Activated naive CD8-positive, alpha-beta T cell treated with anti-CD3 and anti-CD28 coated beads, Interleukin-2, amount 10 ng/mL, durations not matched to agents 7 days and 5 days (primary cell): ENCODE data around the gene ZNF778. TPM values are rescaled to one million over a fixed set of nuclear protein-coding genes. Genes with fewer than 3 reads are reported as not detected.
"Not testable (repeated sequence)": the region's sequence is repeated elsewhere in the genome, so short reads cannot be mapped to it uniquely, and the experiment has no call there.

Experiments
- ATAC-seq: fragments of 150-1000 bp; cut with Tn5 transposase; one replicate; pipeline ENCODE4 v1.10.0; 2021; ENCODE audit warnings: low read depth, moderate library complexity
- POLR2A ChIA-PET: fragments of 350-600 bp; sonication (Branson Sonifier 250); formaldehyde crosslinking; loops from one replicate; lab custom pipeline; 2021; ENCODE audit warnings: antibody characterized with exemption; lab: Charles Lee
- DNase-seq: peaks from one replicate; pipeline ENCODE4 v3.0.0; 2021
- H3K27ac Mint-ChIP-seq: one replicate; pipeline ENCODE4 v1.8.0; 2022; ENCODE audit warnings: mild to moderate bottlenecking, mixed read lengths
- H3K27me3 Mint-ChIP-seq: one replicate; pipeline ENCODE4 v1.8.0; 2022; ENCODE audit warnings: mild to moderate bottlenecking, moderate library complexity, mixed read lengths
- H3K36me3 Mint-ChIP-seq: one replicate; pipeline ENCODE4 v1.8.0; 2021; ENCODE audit warnings: mild to moderate bottlenecking, mixed read lengths
- H3K4me1 Mint-ChIP-seq: one replicate; pipeline ENCODE4 v1.8.0; 2021; ENCODE audit warnings: mixed read lengths
- H3K4me3 Mint-ChIP-seq: one replicate; pipeline ENCODE4 v1.8.0; 2022; ENCODE audit warnings: mild to moderate bottlenecking, moderate library complexity, mixed read lengths
- H3K9me3 Mint-ChIP-seq: one replicate; pipeline ENCODE4 v1.8.0; 2021; ENCODE audit warnings: mixed read lengths
- total RNA-seq, 2 experiments: library from RNA; stranded (reverse); gene quantifications; one replicate each; pipeline ENCODE4 v1.2.3, GENCODE V29; 2021

ZNF778 gene
- total RNA-seq, 2 experiments from 2014 or later = 9.0 to 10.4 TPM

- peaks cover 10% of the 10 kb centered on the region for H3K9me3 Mint-ChIP-seq
- POLR2A ChIA-PET = no interaction called here
- no peak overlapping the region for H3K27ac Mint-ChIP-seq
- peaks cover 9% of the 10 kb centered on the region for H3K36me3 Mint-ChIP-seq
- H3K4me1 Mint-ChIP-seq = peaks cover 1% of the 10 kb centered on the region
- no peak for ATAC-seq
- no peak for DNase-seq
- peak overlapping the region; percentile 82 for H3K4me3 Mint-ChIP-seq
- peaks cover 2% of the 10 kb centered on the region for H3K27me3 Mint-ChIP-seq
Measured at GRCh38 chr16:89248196-89248982, 30.9 kb downstream of the ZNF778 start.

- Mint-ChIP-seq H3K4me1 (peaks cover 16% of the 10 kb centered on the region), H3K4me3 (no peak overlapping the region), H3K27me3 (peaks cover 27% of the 10 kb centered on the region), H3K27ac (no peak overlapping the region), H3K9me3 (peaks cover 10% of the 10 kb centered on the region), H3K36me3 (peaks cover 10% of the 10 kb centered on the region)
- DNase-seq (no peak), ATAC-seq (no peak)
- POLR2A ChIA-PET = interaction anchor here (0.6 kb wide), 1 partner anchor 219 kb away, joined by 3 read pairs; no protein-coding TSS in a partner anchor
Measured at GRCh38 chr16:89253548-89254287, 36.2 kb downstream of the ZNF778 start.

- DNase-seq = peak; percentile 71
- H3K27me3 Mint-ChIP-seq = peaks cover 30% of the 10 kb centered on the region
Measured at GRCh38 chr16:89256651-89257254, 39.2 kb downstream of the ZNF778 start.

GRCh38 chr16:89257281-89257731, 39.8 kb downstream of the ZNF778 start:
- peaks cover 21% of the 10 kb centered on the region for H3K4me1 Mint-ChIP-seq
- peak overlapping the region; percentile 30 for H3K27ac Mint-ChIP-seq
- peak; percentile 52 for DNase-seq
- peak; percentile 43 for ATAC-seq
- peak overlapping the region; percentile 76 for H3K4me3 Mint-ChIP-seq
- peaks cover 30% of the 10 kb centered on the region for H3K27me3 Mint-ChIP-seq
- POLR2A ChIA-PET = no interaction called here
- no peaks in the 10 kb centered on the region for H3K9me3 Mint-ChIP-seq
- H3K36me3 Mint-ChIP-seq = peaks cover 1% of the 10 kb centered on the region

More at GRCh38 chr16:89256651-89257254, 39.2 kb downstream of the ZNF778 start:
- Mint-ChIP-seq H3K9me3 (no peaks in the 10 kb centered on the region), H3K36me3 (peaks cover 2% of the 10 kb centered on the region), H3K4me3 (peak overlapping the region; percentile 70), H3K4me1 (peaks cover 19% of the 10 kb centered on the region), H3K27ac (peak overlapping the region; percentile 58)
- peak; percentile 88 for ATAC-seq
- POLR2A ChIA-PET = no interaction called here

- Mint-ChIP-seq H3K9me3 (no peaks in the 10 kb centered on the region), H3K27me3 (peaks cover 30% of the 10 kb centered on the region), H3K27ac (peak overlapping the region; percentile 30), H3K4me3 (peak overlapping the region; percentile 76), H3K4me1 (peaks cover 23% of the 10 kb centered on the region), H3K36me3 (peaks cover 1% of the 10 kb centered on the region)
- DNase-seq (no peak), ATAC-seq (no peak)
- POLR2A ChIA-PET = no interaction called here
Measured at GRCh38 chr16:89257757-89258465, 40.4 kb downstream of the ZNF778 start.

GRCh38 chr16:89259901-89260300, 42.4 kb downstream of the ZNF778 start:
- peaks cover 22% of the 10 kb centered on the region for H3K4me1 Mint-ChIP-seq
- peaks cover 30% of the 10 kb centered on the region for H3K27me3 Mint-ChIP-seq
- DNase-seq, POLR2A ChIA-PET, H3K9me3 Mint-ChIP-seq, H3K27ac Mint-ChIP-seq, H3K4me3 Mint-ChIP-seq, ATAC-seq, H3K36me3 Mint-ChIP-seq: not testable (repeated sequence)

GRCh38 chr16:89261691-89262563, 44.4 kb downstream of the ZNF778 start:
- Mint-ChIP-seq H3K36me3 (peaks cover 5% of the 10 kb centered on the region), H3K9me3 (no peaks in the 10 kb centered on the region), H3K27ac (peak overlapping the region; percentile 30), H3K4me1 (peaks cover 17% of the 10 kb centered on the region), H3K4me3 (no peak overlapping the region), H3K27me3 (peaks cover 17% of the 10 kb centered on the region)
- ATAC-seq (no peak), DNase-seq (no peak)
- POLR2A ChIA-PET = no interaction called here

GRCh38 chr16:89264800-89265550, 47.5 kb downstream of the ZNF778 start:
- POLR2A ChIA-PET = no interaction called here
- no peak overlapping the region for H3K27ac Mint-ChIP-seq
- no peak for ATAC-seq
- no peak for DNase-seq
- no peak overlapping the region for H3K4me3 Mint-ChIP-seq
- no peaks in the 10 kb centered on the region for H3K27me3 Mint-ChIP-seq
- peaks cover 8% of the 10 kb centered on the region for H3K4me1 Mint-ChIP-seq
- no peaks in the 10 kb centered on the region for H3K9me3 Mint-ChIP-seq
- peaks cover 11% of the 10 kb centered on the region for H3K36me3 Mint-ChIP-seq

GRCh38 chr16:89265647-89266046, 48.1 kb downstream of the ZNF778 start:
- H3K27ac Mint-ChIP-seq = no peak overlapping the region
- DNase-seq (no peak), ATAC-seq (no peak)
- H3K4me1 Mint-ChIP-seq = peaks cover 8% of the 10 kb centered on the region
- POLR2A ChIA-PET = no interaction called here
- no peaks in the 10 kb centered on the region for H3K27me3 Mint-ChIP-seq
- peaks cover 11% of the 10 kb centered on the region for H3K36me3 Mint-ChIP-seq
- H3K9me3 Mint-ChIP-seq = no peaks in the 10 kb centered on the region
- no peak overlapping the region for H3K4me3 Mint-ChIP-seq

- H3K4me3 Mint-ChIP-seq = no peak overlapping the region
- H3K9me3 Mint-ChIP-seq = no peaks in the 10 kb centered on the region
- no peak for ATAC-seq
- H3K27ac Mint-ChIP-seq = no peak overlapping the region
- no peaks in the 10 kb centered on the region for H3K27me3 Mint-ChIP-seq
- DNase-seq = no peak
- H3K4me1 Mint-ChIP-seq = peaks cover 6% of the 10 kb centered on the region
- H3K36me3 Mint-ChIP-seq = peaks cover 11% of the 10 kb centered on the region
- POLR2A ChIA-PET = interaction anchor here (0.6 kb wide), 1 partner anchor 25 kb away, joined by 5 read pairs; no protein-coding TSS in a partner anchor
Measured at GRCh38 chr16:89266521-89267134, 49.1 kb downstream of the ZNF778 start.

GRCh38 chr16:89267746-89268145, 50.2 kb downstream of the ZNF778 start:
- H3K36me3 Mint-ChIP-seq = peaks cover 15% of the 10 kb centered on the region
- not testable (repeated sequence) for H3K9me3 Mint-ChIP-seq
- POLR2A ChIA-PET = interaction anchor here (0.6 kb wide), 1 partner anchor 385 kb away, joined by 3 read pairs; no protein-coding TSS in a partner anchor

More at GRCh38 chr16:89267746-89268145, 50.2 kb downstream of the ZNF778 start:
- H3K4me1 Mint-ChIP-seq, ATAC-seq, DNase-seq, H3K4me3 Mint-ChIP-seq, H3K27me3 Mint-ChIP-seq, H3K27ac Mint-ChIP-seq: not testable (repeated sequence)
